OCI-LY1 (cell line): ENCODE data around the gene TRIO.

Experiments used
- H2AFZ ChIP-seq: fragments of 200-600 bp; sonication (generic), shearing (Covaris generic); 2 replicates; pipeline ENCODE4 v1.6.0; 2014; ENCODE audit warnings: antibody characterized with exemption, mild to moderate bottlenecking, low read length
- H3F3A ChIP-seq: fragments of 200-600 bp; sonication (generic), shearing (Covaris generic); 2 replicates; pipeline ENCODE4 v1.6.0; 2014; ENCODE audit warnings: mild to moderate bottlenecking, antibody characterized with exemption, low read length, moderate library complexity; ENCODE audit not compliant: insufficient read depth
- H3K27ac ChIP-seq: fragments of 200-600 bp; sonication (generic); 2 replicates; pipeline ENCODE4 v1.5.1; 2014; ENCODE audit warnings: low read length, mixed run types, mild to moderate bottlenecking, low read depth; ENCODE audit not compliant: poor library complexity, severe bottlenecking
- H3K27me3 ChIP-seq: fragments of 200-600 bp; sonication (generic); 2 replicates; pipeline ENCODE4 v1.6.0; 2014; ENCODE audit warnings: antibody characterized with exemption, mild to moderate bottlenecking, low read length, moderate library complexity; ENCODE audit not compliant: insufficient read depth
- H3K36me3 ChIP-seq: fragments of 200-600 bp; sonication (generic); 2 replicates; pipeline ENCODE4 v1.6.1; 2014; ENCODE audit warnings: mild to moderate bottlenecking, antibody characterized with exemption, low read length, moderate library complexity, mixed read lengths; ENCODE audit not compliant: insufficient read depth
- H3K4me1 ChIP-seq: fragments of 200-600 bp; sonication (generic); 2 replicates; pipeline ENCODE4 v1.5.1; 2014; ENCODE audit warnings: mild to moderate bottlenecking, low read length, moderate library complexity; ENCODE audit not compliant: insufficient read depth, severe bottlenecking
- H3K4me2 ChIP-seq: fragments of 200-600 bp; sonication (generic), shearing (Covaris generic); 2 replicates; pipeline ENCODE4 v1.6.1; 2014; ENCODE audit warnings: low read length
- H3K4me3 ChIP-seq: fragments of 200-600 bp; sonication (generic); 2 replicates; pipeline ENCODE4 v1.5.1; 2014; ENCODE audit warnings: low read length, low read depth, mild to moderate bottlenecking, mixed read lengths; ENCODE audit not compliant: poor library complexity, severe bottlenecking
- H3K79me2 ChIP-seq: fragments of 200-600 bp; shearing (Covaris generic); 2 replicates; pipeline ENCODE4 v1.6.1; 2016; ENCODE audit warnings: mixed run types, low read length, mixed read lengths; ENCODE audit not compliant: insufficient read depth
- H3K9ac ChIP-seq: fragments of 200-600 bp; sonication (generic), shearing (Covaris generic); 2 replicates; pipeline ENCODE4 v1.6.1; 2014; ENCODE audit warnings: mild to moderate bottlenecking, low read length, mixed read lengths
- H3K9me2 ChIP-seq: fragments of 200-600 bp; sonication (generic), shearing (Covaris generic); 2 replicates; pipeline ENCODE4 v1.6.1; 2014; ENCODE audit warnings: low read depth, mild to moderate bottlenecking, low read length, mixed read lengths
- H3K9me3 ChIP-seq: fragments of 200-600 bp; shearing (Covaris generic); 2 replicates; pipeline ENCODE4 v1.6.1; 2014; ENCODE audit warnings: low read length, mixed read lengths
- H4K20me1 ChIP-seq: fragments of 200-600 bp; sonication (generic), shearing (Covaris generic); 2 replicates; pipeline ENCODE4 v1.6.0; 2016; ENCODE audit warnings: mild to moderate bottlenecking, low read length; ENCODE audit not compliant: insufficient read depth
- EZH2 ChIP-seq: fragments of 200-600 bp; sonication (generic), shearing (Covaris generic); IDR thresholded peaks from 2 replicates; pipeline ENCODE4 v1.8.0; 2017; ENCODE audit warnings: borderline replicate concordance, mixed run types, mild to moderate bottlenecking, antibody characterized with exemption, low read length, moderate library complexity, mixed read lengths
- TF ChIP-seq, protein P1 (sequence below): fragments of 200-600 bp; sonication (generic), shearing (Covaris generic); IDR thresholded peaks from 2 replicates; pipeline ENCODE4 v1.5.1; 2017; ENCODE audit warnings: mild to moderate bottlenecking, antibody characterized with exemption, low read length, moderate library complexity, mixed read lengths

TRIO gene

DNA sequence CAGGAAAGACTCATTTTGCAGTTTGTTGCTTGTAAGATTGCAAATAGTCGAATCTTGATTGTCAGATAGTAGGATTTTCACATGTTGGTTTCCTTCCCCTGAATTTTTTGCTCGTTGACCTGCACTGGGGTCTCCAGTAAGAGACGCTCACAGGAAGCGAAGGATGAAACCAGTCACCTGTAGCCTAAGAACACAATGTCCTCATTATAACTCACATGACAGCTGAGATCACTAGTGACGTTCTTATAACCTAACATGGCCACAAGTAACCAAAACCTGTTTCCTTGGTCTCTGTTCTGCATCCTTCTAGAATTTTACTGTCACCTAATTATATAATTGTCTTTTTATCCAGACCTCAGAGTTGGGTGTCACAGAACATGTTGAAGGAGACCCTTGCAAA, 257.5 kb downstream of the TRIO start:
- H3K27me3 ChIP-seq: no peaks in the 10 kb centered on the region
- H4K20me1 ChIP-seq: no peaks in the 10 kb centered on the region
- no peak overlapping the region for H3K4me3 ChIP-seq
- H3K79me2 ChIP-seq: no peaks in the 10 kb centered on the region
- no peaks in the 10 kb centered on the region for H3K9me3 ChIP-seq
- TF ChIP-seq, protein P1, sequence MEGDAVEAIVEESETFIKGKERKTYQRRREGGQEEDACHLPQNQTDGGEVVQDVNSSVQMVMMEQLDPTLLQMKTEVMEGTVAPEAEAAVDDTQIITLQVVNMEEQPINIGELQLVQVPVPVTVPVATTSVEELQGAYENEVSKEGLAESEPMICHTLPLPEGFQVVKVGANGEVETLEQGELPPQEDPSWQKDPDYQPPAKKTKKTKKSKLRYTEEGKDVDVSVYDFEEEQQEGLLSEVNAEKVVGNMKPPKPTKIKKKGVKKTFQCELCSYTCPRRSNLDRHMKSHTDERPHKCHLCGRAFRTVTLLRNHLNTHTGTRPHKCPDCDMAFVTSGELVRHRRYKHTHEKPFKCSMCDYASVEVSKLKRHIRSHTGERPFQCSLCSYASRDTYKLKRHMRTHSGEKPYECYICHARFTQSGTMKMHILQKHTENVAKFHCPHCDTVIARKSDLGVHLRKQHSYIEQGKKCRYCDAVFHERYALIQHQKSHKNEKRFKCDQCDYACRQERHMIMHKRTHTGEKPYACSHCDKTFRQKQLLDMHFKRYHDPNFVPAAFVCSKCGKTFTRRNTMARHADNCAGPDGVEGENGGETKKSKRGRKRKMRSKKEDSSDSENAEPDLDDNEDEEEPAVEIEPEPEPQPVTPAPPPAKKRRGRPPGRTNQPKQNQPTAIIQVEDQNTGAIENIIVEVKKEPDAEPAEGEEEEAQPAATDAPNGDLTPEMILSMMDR: no peak
- no peak for TF ChIP-seq EZH2
- H3K27ac ChIP-seq: no peak overlapping the region
- H3K36me3 ChIP-seq: no peaks in the 10 kb centered on the region
- no peaks in the 10 kb centered on the region for H3K4me1 ChIP-seq
- no peak overlapping the region for H2AFZ ChIP-seq
- H3K4me2 ChIP-seq: no peak overlapping the region
- H3K9me2 ChIP-seq: no peaks in the 10 kb centered on the region
- H3F3A ChIP-seq: no peaks in the 10 kb centered on the region
- no peak overlapping the region for H3K9ac ChIP-seq

DNA sequence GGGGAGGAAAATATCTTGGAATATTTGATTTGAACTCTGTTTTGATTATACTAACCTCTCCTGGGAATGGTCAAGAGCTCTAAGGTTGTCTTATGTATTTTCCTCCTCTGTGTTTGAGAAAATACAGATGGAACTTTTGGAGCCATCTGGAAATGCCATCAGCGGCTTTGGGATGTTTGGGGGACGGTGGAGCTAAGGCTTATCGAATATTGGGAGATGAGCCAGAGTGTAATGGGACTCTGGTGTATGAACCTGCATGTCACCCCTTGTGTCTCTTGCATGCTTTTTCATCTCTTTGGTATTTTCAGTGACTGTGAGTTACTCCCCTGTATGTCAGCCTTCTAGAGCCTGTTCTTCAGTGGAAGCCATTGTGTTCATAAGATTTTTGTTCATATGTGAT, 258.5 kb downstream of the TRIO start:
- no peak overlapping the region for H3K4me2 ChIP-seq
- H3K4me1 ChIP-seq: no peaks in the 10 kb centered on the region
- no peak overlapping the region for H3K27ac ChIP-seq
- H3K79me2 ChIP-seq: no peaks in the 10 kb centered on the region
- H3K9me3 ChIP-seq: no peaks in the 10 kb centered on the region
- no peak overlapping the region for H3K4me3 ChIP-seq
- no peaks in the 10 kb centered on the region for H4K20me1 ChIP-seq
- TF ChIP-seq EZH2: no peak
- TF ChIP-seq, protein P1: no peak
- H3K27me3 ChIP-seq: no peaks in the 10 kb centered on the region
- no peak overlapping the region for H3K9ac ChIP-seq
- H3F3A ChIP-seq: no peaks in the 10 kb centered on the region
- H2AFZ ChIP-seq: no peak overlapping the region
- H3K36me3 ChIP-seq: no peaks in the 10 kb centered on the region
- H3K9me2 ChIP-seq: no peaks in the 10 kb centered on the region

DNA sequence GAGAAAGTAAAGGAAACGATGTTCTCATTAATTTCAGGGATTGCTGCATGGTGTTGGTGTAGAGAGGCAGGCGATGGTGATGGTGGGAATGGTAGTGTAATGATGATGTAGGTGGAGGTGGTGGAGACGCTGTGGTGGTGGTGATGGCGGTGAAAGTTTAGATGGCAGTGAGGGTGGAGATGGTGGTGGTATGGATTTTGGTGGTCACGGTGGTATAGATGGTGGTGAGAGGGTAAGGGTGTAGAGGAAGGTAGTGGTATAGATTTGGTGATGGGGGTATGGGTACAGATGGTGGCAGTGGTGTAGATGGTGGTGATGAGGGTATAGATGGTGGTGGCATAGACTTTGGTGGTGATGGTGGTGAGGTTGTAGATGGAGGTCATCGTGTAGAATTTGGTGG, 259.3 kb downstream of the TRIO start:
- H3K36me3 ChIP-seq: no peaks in the 10 kb centered on the region
- H3K9me3 ChIP-seq: no peaks in the 10 kb centered on the region
- no peaks in the 10 kb centered on the region for H3K9me2 ChIP-seq
- H2AFZ ChIP-seq: no peak overlapping the region
- TF ChIP-seq, protein P1: no peak
- TF ChIP-seq EZH2: no peak
- no peaks in the 10 kb centered on the region for H3K27me3 ChIP-seq
- no peak overlapping the region for H3K9ac ChIP-seq
- H3K27ac ChIP-seq: no peak overlapping the region
- no peaks in the 10 kb centered on the region for H3K79me2 ChIP-seq
- H3K4me2 ChIP-seq: no peak overlapping the region
- H4K20me1 ChIP-seq: no peaks in the 10 kb centered on the region
- H3K4me3 ChIP-seq: no peak overlapping the region
- no peaks in the 10 kb centered on the region for H3F3A ChIP-seq
- no peaks in the 10 kb centered on the region for H3K4me1 ChIP-seq
